WTC11 (cell line): ENCODE measurements around the gene RETREG1.

ENCODE experiments used
- CTCF ChIP-seq: fragments of 200-600 bp; IDR thresholded peaks from 2 replicates; pipeline ENCODE4 v1.8.0; 2022; ENCODE audit warnings: antibody characterized with exemption
- SP1 ChIP-seq: sonication (generic); formaldehyde crosslinking; conservative IDR thresholded peaks from 2 replicates; pipeline ENCODE4 v1.8.1; 2022; ENCODE audit warnings: missing genetic modification reagents

GRCh38 chr5:16464664-16465543 is 151.9 kb downstream of the RETREG1 start:
- no peak for TF ChIP-seq SP1 (CRISPR knock-in tag)
- TF ChIP-seq CTCF, result no peak
